WTC11 (cell line): ENCODE results near the gene TAP2.

Experiments
- CREM ChIP-seq: sonication (generic); formaldehyde crosslinking; IDR thresholded peaks from 2 replicates; pipeline ENCODE4 v1.8.1; 2022; ENCODE audit warnings: mild to moderate bottlenecking, missing genetic modification reagents, moderate library complexity
- ESRRA ChIP-seq: sonication (generic); formaldehyde crosslinking; IDR thresholded peaks from 2 replicates; pipeline ENCODE4 v1.8.1; 2022; ENCODE audit warnings: mild to moderate bottlenecking, missing genetic modification reagents, borderline replicate concordance
- RELA ChIP-seq: sonication (generic); formaldehyde crosslinking; IDR thresholded peaks from 2 replicates; pipeline ENCODE4 v1.8.1; 2022; ENCODE audit warnings: missing genetic modification reagents, mild to moderate bottlenecking, borderline replicate concordance
- TP53 ChIP-seq: sonication (generic); formaldehyde crosslinking; IDR thresholded peaks from 2 replicates; pipeline ENCODE4 v1.8.1; 2023; ENCODE audit warnings: mild to moderate bottlenecking, missing genetic modification reagents
- ZBTB21 ChIP-seq: sonication (generic); formaldehyde crosslinking; IDR thresholded peaks from 2 replicates; pipeline ENCODE4 v1.8.1; 2023; ENCODE audit warnings: mild to moderate bottlenecking, missing genetic modification reagents, borderline replicate concordance
- ZNF396 ChIP-seq: fragments of 250-450 bp; sonication (Bioruptor Pico); IDR thresholded peaks from 2 replicates; pipeline ENCODE4 v1.8.0; 2021; ENCODE audit warnings: mild to moderate bottlenecking, moderate library complexity, borderline replicate concordance
- TF ChIP-seq, protein P1 (sequence below): fragments of 200-600 bp; IDR thresholded peaks from 2 replicates; pipeline ENCODE4 v1.8.0; 2022; ENCODE audit warnings: antibody characterized with exemption
- TF ChIP-seq, protein P2 (sequence below): fragments of 250-450 bp; sonication (Bioruptor Pico); conservative IDR thresholded peaks from 2 replicates; pipeline ENCODE4 v1.9.0; 2021; ENCODE audit warnings: mild to moderate bottlenecking

DNA sequence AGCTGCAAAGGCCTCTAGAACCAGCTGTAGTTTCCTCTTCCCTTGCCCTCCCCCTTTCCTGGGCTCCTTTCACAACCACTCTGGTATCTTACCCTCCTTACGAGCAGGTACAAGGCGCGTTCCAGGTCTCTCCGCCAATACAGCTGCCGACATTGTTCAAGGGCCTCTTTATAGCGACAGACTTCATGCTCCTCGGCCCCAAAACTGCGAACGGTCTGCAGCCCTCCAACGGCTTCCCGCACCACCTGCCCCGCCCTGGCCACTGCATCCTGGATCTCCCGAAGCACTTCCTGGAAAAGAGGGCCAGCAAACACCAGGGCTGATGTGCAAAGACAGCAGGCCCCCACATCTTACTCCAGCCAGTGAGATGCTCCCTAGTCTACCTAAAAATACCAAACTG is 6.0 kb downstream of the TAP2 start:
- TF ChIP-seq, protein P1, sequence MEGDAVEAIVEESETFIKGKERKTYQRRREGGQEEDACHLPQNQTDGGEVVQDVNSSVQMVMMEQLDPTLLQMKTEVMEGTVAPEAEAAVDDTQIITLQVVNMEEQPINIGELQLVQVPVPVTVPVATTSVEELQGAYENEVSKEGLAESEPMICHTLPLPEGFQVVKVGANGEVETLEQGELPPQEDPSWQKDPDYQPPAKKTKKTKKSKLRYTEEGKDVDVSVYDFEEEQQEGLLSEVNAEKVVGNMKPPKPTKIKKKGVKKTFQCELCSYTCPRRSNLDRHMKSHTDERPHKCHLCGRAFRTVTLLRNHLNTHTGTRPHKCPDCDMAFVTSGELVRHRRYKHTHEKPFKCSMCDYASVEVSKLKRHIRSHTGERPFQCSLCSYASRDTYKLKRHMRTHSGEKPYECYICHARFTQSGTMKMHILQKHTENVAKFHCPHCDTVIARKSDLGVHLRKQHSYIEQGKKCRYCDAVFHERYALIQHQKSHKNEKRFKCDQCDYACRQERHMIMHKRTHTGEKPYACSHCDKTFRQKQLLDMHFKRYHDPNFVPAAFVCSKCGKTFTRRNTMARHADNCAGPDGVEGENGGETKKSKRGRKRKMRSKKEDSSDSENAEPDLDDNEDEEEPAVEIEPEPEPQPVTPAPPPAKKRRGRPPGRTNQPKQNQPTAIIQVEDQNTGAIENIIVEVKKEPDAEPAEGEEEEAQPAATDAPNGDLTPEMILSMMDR: no peak
- no peak for TF ChIP-seq ESRRA (CRISPR knock-in tag)
- TF ChIP-seq RELA (CRISPR knock-in tag): no peak
- TF ChIP-seq, protein P2, sequence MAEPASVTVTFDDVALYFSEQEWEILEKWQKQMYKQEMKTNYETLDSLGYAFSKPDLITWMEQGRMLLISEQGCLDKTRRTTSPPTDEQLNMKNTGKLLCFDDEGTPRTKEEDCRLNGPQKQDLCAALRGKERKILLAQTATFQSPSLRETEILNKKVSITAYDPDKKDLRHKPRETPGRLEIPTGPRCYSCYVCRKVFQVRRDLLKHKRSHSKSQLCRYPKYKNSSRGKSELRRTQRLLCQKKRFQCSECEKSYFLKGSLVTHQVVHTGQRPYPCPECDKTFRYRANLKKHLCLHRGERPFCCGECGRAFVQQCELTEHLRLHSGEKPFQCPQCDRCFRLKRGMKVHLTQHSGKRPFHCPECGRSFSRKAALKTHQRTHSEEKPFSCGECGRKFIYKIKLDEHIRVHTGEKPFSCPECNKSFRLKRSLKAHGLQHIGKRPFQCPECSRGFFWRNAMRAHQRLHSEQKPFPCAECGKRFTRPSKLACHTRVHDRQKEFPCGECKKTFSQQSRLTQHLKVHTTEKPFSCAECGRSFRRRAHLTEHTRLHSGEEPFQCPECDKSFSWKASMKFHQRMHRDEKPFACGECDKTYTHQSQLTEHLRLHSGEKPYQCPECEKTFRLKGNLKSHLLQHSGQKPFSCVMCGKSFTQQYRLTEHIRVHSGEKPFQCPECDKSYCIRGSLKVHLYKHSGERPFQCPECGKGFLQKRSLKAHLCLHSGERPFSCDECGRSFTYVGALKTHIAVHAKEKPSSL (CRISPR knock-in tag): no peak
- no peak for TF ChIP-seq ZNF396 (CRISPR knock-in tag)
- TF ChIP-seq TP53: no peak
- TF ChIP-seq CREM: no peak
- TF ChIP-seq ZBTB21 (CRISPR knock-in tag): no peak
